Right forelimb (tissue), 1 donor: ENCODE data around the gene NUDT19.
"Not testable (repeated sequence)": the region's sequence is repeated elsewhere in the genome, so short reads cannot be mapped to it uniquely, and the experiment has no call there.

Source experiments
- DNase-seq: peaks from one replicate; pipeline ENCODE4 v3.0.0-alpha.2; 2018

Gene NUDT19

GRCh38 chr19:32717496-32717895 lies 25.9 kb downstream of the NUDT19 start:
- no peak for DNase-seq

DNA sequence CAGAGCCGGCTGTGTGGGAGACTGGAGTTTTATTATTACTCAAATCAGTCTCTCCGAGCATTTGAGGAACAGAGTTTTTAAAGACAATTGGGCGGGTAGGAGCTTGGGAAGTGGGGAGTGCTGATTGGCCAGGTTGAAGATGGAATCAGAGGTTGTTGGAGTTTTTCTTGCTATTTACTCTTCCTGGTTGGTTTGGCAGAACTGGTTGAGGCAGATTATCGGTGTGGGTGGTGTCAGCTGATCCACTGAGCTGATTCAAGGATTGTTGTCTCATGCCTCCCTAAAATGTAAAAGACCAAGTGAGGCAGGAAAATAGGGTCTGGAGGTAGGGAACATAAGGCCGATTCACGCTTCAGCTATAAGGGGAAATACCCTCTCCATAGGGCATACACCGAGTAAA lies 26.7 kb downstream of the NUDT19 start:
- DNase-seq: no peak

DNA sequence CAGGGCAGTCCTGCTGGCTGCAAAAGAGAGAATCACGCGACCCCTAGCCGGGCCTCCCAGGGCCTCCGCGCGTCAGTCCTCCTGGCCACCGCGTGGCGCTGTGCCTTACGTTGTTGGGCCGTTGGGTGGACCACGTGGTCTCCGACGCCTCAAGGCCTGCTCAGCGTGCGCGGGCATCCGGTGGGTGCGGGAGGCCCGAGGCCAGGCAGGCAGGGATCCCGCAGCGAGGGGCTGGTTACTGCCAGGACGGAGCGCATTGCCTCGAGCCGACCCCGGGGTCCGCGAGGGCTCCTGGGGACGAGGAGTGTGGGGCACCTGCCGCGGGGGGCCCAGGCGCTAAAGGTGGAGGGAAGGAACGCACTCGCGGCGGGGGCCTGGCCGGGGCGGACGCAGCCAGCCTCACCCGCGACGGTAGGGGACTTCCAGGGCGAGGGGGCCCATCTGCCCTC lies 28.0 kb downstream of the NUDT19 start, which contains the start of gene TDRD12:
TDRD12 (plus strand) TSS at position 157 of the 449 bp plus-strand sequence. CDS start 306 bp downstream, outside the sequence.
- no peak for DNase-seq

DNA sequence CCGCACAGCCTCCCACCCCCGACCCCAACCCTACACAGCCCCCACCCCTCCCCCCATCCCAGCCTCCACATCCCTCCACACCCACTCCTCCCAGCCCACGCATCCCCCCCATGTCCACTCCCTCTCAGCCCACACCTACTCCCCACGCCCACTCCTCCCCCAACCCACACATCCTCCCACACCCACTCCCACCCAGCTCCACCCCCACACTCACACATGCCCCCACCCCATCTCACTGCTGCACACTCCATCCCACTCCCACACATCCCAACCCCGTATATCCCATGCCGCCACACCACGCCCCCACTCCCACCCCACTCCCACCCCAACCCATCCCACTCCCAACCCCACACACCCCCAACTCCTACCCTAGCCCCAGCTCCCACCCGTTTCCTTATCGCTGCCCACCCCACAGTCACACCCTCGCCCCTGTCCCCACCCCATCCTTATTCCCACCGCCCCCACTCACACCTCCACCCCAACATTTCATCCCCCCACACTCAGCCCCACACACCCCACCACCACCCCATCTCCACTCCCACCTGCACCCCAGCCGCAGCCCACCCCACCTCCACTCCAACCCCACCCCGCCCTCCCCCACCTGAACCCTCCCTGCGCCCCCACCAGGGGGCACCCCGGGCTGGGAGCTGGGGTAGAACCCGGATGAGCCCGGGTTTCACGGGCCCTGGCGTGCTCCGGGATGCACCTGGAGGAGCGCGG lies 28.8 kb downstream of the NUDT19 start:
- DNase-seq: no peak

- no peak for DNase-seq
Observed at GRCh38 chr19:32720936-32721250, 29.3 kb downstream of the NUDT19 start.

DNA sequence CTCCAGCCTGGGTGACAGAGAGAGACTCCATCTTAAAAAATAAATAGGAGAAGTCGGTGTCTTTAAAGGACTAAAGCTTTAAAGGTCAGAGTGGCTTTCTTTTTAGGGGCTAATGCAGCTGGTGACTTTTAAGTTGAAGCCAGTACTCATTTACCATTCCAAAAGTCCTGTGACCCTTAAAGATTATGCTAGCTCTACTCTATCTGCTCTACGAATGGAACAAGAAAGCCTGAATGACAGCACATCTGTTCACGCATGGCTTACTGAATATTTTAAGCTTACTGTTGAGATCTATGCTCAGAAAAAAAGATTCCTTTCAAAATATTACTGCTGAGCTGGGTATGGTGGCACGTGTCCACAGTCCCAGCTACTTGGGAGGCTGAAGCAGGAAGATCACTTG lies 44.3 kb downstream of the NUDT19 start:
- DNase-seq: no peak

- no peak for DNase-seq
Observed at GRCh38 chr19:32743021-32743420, 51.4 kb downstream of the NUDT19 start.

DNA sequence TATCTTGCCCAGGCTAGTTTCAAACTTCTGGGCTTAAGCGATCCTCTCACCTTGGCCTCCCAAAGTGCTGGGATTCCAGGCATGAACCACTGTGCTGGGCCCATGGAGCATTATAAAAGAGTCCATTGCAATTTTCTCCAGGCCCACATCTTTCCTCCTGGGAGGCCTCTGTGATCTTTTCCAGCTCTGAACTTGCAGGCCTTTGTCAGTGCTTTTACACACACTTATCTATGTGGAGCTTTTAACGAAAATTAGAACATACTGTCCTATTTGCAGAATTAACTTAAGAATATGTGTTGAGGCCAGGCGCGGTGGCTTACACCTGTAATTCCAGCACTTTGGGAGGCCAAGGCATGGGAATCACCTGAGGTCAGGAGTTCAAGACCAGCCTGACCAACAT lies 51.8 kb downstream of the NUDT19 start:
- no peak for DNase-seq

- no peak for DNase-seq
Observed at GRCh38 chr19:32744555-32745325, 53.1 kb downstream of the NUDT19 start.

DNA sequence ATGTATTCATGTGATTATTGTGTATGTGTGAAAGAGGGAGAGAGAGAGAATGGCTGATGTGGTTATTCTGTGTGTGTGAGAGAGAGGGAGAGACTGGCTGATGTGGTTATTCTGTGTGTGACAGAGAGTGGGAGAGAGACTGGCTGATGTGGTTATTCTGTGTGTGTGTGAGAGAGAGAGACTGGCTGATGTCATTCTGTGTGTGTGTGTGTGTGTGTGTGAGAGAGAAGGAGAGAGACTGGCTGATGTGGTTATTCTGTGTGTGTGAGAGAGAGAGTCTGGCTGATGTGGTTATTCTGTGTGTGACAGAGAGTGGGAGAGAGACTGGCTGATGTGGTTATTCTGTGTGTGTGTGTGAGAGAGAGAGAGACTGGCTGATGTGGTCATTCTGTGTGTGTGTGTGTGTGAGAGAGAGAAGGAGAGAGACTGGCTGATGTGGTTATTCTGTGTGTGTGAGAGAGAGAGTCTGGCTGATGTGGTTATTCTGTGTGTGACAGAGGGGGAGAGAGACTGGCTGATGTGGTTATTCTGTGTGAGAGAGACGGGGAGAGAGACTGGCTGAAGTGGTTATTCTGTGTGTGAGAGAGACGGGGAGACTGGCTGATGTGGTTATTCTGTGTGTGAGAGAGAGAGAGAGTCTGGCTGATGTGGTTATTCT lies 54.1 kb downstream of the NUDT19 start:
- not testable (repeated sequence) for DNase-seq

- not testable (repeated sequence) for DNase-seq
Observed at GRCh38 chr19:32746631-32747196, 55.1 kb downstream of the NUDT19 start.

GRCh38 chr19:32748497-32748896 lies 56.9 kb downstream of the NUDT19 start:
- DNase-seq: no peak

GRCh38 chr19:32748948-32749347 lies 57.3 kb downstream of the NUDT19 start:
- DNase-seq: no peak

GRCh38 chr19:32749361-32749760 lies 57.7 kb downstream of the NUDT19 start:
- no peak for DNase-seq

GRCh38 chr19:32750441-32751055 lies 58.9 kb downstream of the NUDT19 start:
- DNase-seq: no peak

DNA sequence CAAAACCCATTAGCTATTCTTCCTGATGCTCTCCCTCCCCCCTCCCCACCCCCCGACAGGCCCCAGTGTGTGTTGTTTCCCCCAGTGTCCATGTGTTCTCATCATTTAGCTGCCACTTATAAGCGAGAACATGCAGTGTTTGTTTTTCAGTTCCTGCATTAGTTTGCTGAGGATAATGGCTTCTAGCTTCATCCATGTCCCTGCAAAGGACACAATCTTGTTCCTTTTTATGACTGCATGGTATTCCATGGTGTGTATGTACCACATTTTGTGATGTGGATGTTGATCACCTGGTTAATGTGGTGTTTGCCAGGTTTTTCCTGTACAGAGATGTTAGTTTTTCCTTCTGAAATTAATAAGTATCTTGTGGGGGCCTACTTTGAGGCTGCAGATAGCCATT lies 59.4 kb downstream of the NUDT19 start:
- no peak for DNase-seq

DNA sequence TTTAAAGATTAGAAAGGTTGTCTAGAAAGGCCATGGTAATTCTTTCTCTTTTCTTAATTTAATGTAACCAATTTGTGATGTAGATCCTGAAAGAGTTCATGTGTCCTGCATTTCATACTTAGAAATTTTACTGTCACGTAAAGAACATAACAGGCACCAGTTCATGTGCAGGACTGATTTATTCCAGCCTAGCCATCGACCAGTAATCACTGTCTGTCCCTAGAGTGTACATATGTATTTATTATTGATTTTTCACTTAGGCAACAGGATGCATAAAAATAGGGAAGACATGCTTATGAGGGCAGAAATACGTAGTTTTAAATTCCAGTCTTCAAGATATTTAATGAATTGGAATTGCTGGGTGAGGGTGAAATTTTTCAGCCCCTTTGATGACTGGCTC lies 65.6 kb downstream of the NUDT19 start:
- DNase-seq: no peak
